GM10248 (cell line): Measurements from ENCODE around the gene MARVELD1.
A peak's percentile ranks its signal among the peaks of the same experiment; 100 is the strongest.

Source experiments
- CTCF ChIA-PET: fragments of 300-600 bp; sonication (Branson Sonifier 250); formaldehyde crosslinking; extraction: SDS; loops from one replicate; lab custom pipeline; 2021; ENCODE audit warnings: antibody characterized with exemption; lab: Yijun Ruan, JAX
- POLR2A ChIA-PET: fragments of 350-650 bp; sonication (Branson Sonifier 250); formaldehyde crosslinking; extraction: SDS; loops from one replicate; lab custom pipeline; 2020; ENCODE audit warnings: antibody characterized with exemption; lab: Yijun Ruan, JAX
- DNase-seq: peaks from one replicate; pipeline ENCODE4 v3.0.0; 2012; ENCODE audit errors: extremely low spot score
- CTCF ChIP-seq: IDR thresholded peaks from 2 replicates; pipeline ENCODE4 v1.5.1; 2012; ENCODE audit warnings: mild to moderate bottlenecking, low read depth; ENCODE audit errors: extremely low read depth, missing control alignments, control extremely low read depth

MARVELD1 gene

GRCh38 chr10:97713339-97713825 is at the start of gene MARVELD1:
MARVELD1 (plus strand) TSS chr10:97713730; CDS start chr10:97713877, 147 bp downstream.
- DNase-seq, result peak; percentile 44
- POLR2A ChIA-PET, result no interaction called here
- no peak for TF ChIP-seq CTCF
- CTCF ChIA-PET, result interaction anchor here (2.1 to 28.5 kb wide), 3 partner anchors 5 to 45 kb away, joined by 5 to 552 read pairs (median 552); partner anchors contain the start of genes MARVELD1 and ZFYVE27

- POLR2A ChIA-PET, result interaction anchor here (1.0 kb wide), 1 partner anchor 23 kb away, joined by 4 read pairs; the partner anchor contains the start of gene AVPI1
- DNase-seq, result no peak
- no peak for TF ChIP-seq CTCF
- CTCF ChIA-PET, result interaction anchor here (3.4 kb wide), 1 partner anchor 11 kb away, joined by 18 read pairs; no protein-coding TSS in a partner anchor
Measured at GRCh38 chr10:97664282-97664850, 49.2 kb upstream of the MARVELD1 start.

GRCh38 chr10:97666992-97667391 is 46.5 kb upstream of the MARVELD1 start:
- ChIA-PET CTCF (interaction anchor here (1.2 to 3.6 kb wide), 4 partner anchors 9 to 95 kb away, joined by 3 to 32 read pairs (median 10); partner anchors contain the start of gene ANKRD2), POLR2A (interaction anchor here (0.5 kb wide), 1 partner anchor 12 kb away, joined by 4 read pairs; no protein-coding TSS in a partner anchor)
- DNase-seq, result no peak
- TF ChIP-seq CTCF, result no peak

- ChIA-PET CTCF (interaction anchor here (1.8 to 3.6 kb wide), 4 partner anchors 9 to 34 kb away, joined by 6 to 32 read pairs (median 12); no protein-coding TSS in a partner anchor), POLR2A (no interaction called here)
- no peak for DNase-seq
- TF ChIP-seq CTCF, result no peak
Measured at GRCh38 chr10:97667463-97667862, 46.1 kb upstream of the MARVELD1 start.

- ChIA-PET POLR2A (no interaction called here), CTCF (interaction anchor here (0.9 to 3.6 kb wide), 7 partner anchors 9 to 98 kb away, joined by 3 to 32 read pairs (median 5); no protein-coding TSS in a partner anchor)
Measured at GRCh38 chr10:97669571-97669970, 44.0 kb upstream of the MARVELD1 start.

More at GRCh38 chr10:97669571-97669970, 44.0 kb upstream of the MARVELD1 start:
- DNase-seq, result no peak
- no peak for TF ChIP-seq CTCF
